ENCODE data around the gene ZNF136.

- no peak for TF ChIP-seq CTCF (conservative IDR thresholded peaks at IDR 0.05; ENCODE audit: low read depth in 2 of 2)
- no peak for TF ChIP-seq NANOG (IDR thresholded peaks at IDR 0.05; ENCODE audit: borderline replicate concordance)
- no peak for TF ChIP-seq REST (IDR thresholded peaks at IDR 0.05; ENCODE audit: unreplicated experiment)
These were observed 3.7 kb downstream of the ZNF136 start for GRCh38 chr19:12166626-12167025.

Measured in GM23338 (cell line).